Jurkat, Clone E6-1 (cell line): ENCODE measurements around the gene CD300A.

Source experiments
- DNase-seq: peaks from one replicate; pipeline ENCODE4 v3.0.0-alpha.2; 2011; ENCODE audit warnings: low read depth, low spot score
- H3K4me3 ChIP-seq: 2 replicates; pipeline ENCODE4 v1.5.1; 2011; ENCODE audit warnings: mild to moderate bottlenecking, low read length, control low read depth, moderate library complexity

The CD300A gene

DNA sequence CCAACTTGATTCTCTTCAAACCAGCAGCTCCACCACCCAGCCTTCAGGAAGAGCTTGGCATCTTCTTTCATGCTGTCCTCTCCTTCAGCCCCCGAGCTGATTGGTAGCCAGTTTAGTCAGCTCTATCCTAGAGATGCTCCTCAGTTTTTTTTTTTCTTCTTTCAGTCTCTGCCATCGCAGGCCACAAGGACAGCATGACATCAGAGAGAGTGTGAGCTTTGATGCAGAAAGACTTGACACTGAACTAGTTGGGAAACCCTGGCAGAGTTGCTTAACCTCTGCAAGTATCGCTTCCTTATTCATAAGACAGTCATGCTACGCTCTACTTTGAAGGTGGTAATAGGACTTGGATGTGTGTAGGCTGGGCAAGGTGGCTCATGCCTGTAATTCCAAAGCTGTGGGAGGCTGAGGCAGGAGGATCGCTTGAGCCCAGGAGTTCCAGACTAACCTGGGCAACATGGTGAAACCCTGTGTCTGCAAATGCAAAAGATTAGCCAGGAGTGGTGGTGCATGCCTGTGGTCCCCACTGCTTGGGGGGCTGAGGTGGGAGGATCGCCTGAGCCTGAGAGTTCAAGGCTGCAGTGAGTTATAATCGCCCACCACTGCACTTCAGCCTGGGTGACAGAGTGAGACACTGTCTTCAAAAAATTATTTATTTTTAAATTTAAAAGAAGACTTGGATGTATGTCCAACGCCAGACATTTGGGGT is 62.2 kb downstream of the CD300A start:
- no peak for DNase-seq
- no peak overlapping the region for H3K4me3 ChIP-seq

GRCh38 chr17:74529243-74529642 is 62.8 kb downstream of the CD300A start:
- no peak for DNase-seq
- no peak overlapping the region for H3K4me3 ChIP-seq

- no peak overlapping the region for H3K4me3 ChIP-seq
- DNase-seq = no peak
These were observed 64.4 kb downstream of the CD300A start for GRCh38 chr17:74530831-74531150.

GRCh38 chr17:74531231-74531761 is 64.9 kb downstream of the CD300A start, which contains the start of gene CD300LB:
Gene CD300LB, minus strand, starts transcription at chr17:74531475. Its CDS starts 125 bp downstream, at chr17:74531350.
- no peak for DNase-seq
- H3K4me3 ChIP-seq = no peak within 1 kb of the TSS

DNA sequence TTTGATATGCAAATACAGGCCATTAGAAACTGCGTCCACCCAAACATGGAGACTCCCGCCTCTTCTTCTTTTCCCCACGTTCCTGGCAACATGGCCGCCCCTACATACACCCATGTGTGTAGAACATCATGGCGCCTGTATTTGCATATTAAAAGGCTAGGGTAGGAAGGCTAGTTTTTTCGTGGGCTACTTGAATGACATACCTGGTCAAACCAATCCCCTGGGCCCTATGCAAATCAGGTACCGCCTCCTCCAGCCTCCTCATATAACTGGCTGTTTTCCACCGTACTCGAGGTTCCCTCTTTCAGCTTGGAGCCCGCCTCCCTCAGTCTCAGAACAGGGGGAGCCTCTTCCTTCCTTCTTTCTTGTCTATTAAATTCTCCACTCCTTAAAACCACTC is 65.7 kb downstream of the CD300A start:
- peak; percentile 16 for DNase-seq
- H3K4me3 ChIP-seq = no peak overlapping the region
